ENCODE measurements around the gene GALNT7.

GRCh38 chr4:173214661-173215060 is 46.0 kb downstream of the GALNT7 start:
- TF ChIP-seq, protein P1, sequence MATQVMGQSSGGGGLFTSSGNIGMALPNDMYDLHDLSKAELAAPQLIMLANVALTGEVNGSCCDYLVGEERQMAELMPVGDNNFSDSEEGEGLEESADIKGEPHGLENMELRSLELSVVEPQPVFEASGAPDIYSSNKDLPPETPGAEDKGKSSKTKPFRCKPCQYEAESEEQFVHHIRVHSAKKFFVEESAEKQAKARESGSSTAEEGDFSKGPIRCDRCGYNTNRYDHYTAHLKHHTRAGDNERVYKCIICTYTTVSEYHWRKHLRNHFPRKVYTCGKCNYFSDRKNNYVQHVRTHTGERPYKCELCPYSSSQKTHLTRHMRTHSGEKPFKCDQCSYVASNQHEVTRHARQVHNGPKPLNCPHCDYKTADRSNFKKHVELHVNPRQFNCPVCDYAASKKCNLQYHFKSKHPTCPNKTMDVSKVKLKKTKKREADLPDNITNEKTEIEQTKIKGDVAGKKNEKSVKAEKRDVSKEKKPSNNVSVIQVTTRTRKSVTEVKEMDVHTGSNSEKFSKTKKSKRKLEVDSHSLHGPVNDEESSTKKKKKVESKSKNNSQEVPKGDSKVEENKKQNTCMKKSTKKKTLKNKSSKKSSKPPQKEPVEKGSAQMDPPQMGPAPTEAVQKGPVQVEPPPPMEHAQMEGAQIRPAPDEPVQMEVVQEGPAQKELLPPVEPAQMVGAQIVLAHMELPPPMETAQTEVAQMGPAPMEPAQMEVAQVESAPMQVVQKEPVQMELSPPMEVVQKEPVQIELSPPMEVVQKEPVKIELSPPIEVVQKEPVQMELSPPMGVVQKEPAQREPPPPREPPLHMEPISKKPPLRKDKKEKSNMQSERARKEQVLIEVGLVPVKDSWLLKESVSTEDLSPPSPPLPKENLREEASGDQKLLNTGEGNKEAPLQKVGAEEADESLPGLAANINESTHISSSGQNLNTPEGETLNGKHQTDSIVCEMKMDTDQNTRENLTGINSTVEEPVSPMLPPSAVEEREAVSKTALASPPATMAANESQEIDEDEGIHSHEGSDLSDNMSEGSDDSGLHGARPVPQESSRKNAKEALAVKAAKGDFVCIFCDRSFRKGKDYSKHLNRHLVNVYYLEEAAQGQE (IDR thresholded peaks at IDR 0.05; ENCODE audit: insufficient read depth in 1 of 2, low read depth in 2 of 2, low read length in 2 of 2) = no peak
- no peak for TF ChIP-seq POLR2AphosphoS5 (IDR thresholded peaks at IDR 0.05; ENCODE audit: low read depth, low read length)
- no peak for TF ChIP-seq SIN3A (IDR thresholded peaks at IDR 0.05; ENCODE audit: borderline replicate concordance, insufficient read depth, low read length)
- TF ChIP-seq TAF1 (IDR thresholded peaks at IDR 0.05; ENCODE audit: borderline replicate concordance, insufficient read depth, low read length) = no peak

All from PFSK-1 (cell line).